HG03439 (cell line): ENCODE results near the gene FTO.

Source experiments
- ATAC-seq: cut with Tn5 transposase; IDR thresholded peaks from one replicate; pipeline ENCODE4 v1.9.1; 2021; ENCODE audit warnings: mild to moderate bottlenecking, moderate library complexity; ENCODE audit not compliant: unreplicated experiment

Gene FTO

DNA sequence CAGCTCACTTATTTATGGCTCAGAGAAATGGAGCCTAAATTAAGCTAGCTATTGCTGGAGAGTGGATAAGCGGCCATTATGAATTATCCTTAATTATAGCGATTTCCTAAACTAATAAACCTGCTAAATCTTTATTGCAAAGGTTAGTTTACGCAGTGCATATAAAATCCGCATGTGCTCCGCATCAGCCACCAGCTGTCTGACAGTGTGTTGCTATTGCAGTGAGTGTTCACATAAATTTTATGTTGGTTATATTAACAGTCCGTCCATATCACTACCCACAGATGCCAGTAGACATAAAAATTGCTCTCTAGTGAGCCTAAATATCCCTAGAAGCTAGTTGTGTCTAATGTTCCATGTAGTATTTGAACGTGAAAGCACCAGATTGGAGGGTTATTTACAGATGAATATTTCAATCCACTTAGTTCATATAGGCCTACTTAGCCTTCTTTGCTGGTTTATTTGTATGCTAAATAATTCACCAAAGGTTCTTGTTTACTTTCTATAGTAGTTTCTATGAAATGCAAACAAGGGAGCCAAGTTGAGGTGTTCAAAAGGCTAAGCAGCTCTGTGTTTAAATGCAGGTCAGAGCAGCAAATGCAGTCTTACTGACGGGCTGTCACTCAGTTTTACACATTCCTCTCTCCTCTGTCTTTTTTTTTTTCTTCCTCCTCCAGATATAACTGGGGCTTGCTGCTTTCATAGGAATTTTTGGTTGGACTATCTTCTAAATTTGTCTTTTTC is 363.5 kb downstream of the FTO start:
- ATAC-seq = no peak

- ATAC-seq = no peak
These were observed 364.3 kb downstream of the FTO start for GRCh38 chr16:54068212-54068611.

DNA sequence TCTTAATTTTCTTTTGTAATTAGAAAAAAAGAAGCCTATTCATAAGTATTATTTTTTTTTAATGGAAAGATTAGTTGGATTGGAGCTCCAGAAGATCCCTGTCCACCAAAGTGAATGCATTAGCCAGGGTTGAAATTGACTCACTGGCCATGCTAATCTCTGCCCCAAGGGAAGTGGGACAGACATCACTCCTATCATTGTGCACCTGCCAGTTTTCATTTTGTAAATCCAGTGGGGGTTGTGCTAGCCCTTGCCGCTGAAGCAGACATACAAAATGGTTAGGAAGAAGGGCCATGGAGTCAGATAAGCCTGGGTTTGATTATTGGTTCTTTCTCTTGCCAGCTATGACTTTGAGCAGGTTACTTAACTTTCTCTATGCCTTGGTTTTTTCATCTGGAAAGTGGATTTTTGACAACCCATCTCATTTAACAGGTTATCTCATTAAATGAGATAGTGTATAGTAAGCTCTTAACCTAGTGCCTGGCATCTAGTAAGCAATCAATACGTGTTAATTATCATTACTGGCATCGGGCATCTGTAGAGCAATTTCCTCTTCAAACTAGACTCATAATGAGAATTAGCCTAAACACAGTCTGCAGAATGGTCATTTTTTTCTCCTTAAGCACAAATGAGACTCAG is 365.8 kb downstream of the FTO start:
- no peak for ATAC-seq

DNA sequence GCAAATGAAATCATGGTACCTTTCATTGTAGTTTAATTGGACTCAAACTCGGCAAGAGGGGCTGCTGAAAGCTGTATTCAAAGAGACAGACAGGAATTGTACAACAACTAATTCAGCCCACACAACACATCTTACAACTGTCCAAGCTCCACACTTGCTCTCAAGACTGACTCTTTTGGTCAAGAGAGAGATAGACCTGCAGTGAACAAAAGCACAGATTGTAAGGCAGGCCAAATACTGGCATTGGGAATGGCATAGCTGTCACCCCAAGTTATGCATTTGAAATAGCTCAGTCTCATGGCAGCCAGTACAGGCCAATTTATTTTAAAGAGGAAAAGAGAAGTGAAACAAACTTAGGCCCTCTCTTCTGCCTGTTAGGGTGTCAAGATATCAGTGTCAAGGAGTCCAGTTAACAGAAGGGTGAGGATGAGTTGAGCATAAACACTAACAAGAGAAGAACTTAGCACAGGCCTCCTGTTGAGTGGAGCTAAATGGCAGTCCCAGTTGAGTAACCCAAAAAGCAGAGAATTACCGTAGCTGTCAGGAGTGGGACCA is 366.9 kb downstream of the FTO start:
- no peak for ATAC-seq

DNA sequence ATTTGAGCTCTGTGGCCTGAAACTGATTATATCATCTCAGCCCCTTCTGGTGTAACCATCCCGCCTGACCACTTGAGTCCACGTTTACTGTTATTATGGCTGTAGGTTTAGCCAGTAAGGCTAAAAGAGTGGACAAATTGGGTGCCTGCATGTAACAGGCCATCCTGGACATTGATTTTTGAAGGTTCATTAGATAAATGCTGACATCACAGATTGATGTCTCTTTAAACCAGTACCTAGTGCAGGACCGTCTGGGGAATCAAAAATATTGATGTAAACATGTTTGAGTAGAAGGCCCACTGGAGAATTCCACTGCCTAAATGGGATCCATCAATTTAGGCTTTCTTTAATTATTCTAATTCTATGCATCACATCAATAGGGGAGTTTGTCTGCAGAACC is 367.6 kb downstream of the FTO start:
- no peak for ATAC-seq

GRCh38 chr16:54072237-54072636 is 368.3 kb downstream of the FTO start:
- no peak for ATAC-seq

DNA sequence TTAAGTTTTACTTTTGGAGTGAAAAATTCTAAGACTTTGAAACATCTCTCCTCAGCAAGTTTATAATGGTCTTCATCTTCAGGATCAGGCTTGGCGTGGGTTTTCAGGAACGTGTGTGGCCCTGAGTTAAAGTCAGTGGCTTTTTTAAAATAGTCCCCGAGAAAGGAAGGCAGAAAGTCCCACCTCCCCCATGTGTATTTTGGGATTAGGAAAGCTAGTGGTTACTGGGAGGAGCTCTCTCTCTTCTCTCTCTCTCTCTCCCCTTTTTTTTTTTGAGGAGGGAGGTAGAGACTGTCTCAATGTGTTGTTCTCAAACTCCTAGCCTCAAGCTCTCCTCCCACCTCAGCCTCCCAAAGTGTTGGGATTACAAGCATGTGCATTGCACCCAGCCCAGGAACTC is 369.4 kb downstream of the FTO start:
- ATAC-seq = no peak

DNA sequence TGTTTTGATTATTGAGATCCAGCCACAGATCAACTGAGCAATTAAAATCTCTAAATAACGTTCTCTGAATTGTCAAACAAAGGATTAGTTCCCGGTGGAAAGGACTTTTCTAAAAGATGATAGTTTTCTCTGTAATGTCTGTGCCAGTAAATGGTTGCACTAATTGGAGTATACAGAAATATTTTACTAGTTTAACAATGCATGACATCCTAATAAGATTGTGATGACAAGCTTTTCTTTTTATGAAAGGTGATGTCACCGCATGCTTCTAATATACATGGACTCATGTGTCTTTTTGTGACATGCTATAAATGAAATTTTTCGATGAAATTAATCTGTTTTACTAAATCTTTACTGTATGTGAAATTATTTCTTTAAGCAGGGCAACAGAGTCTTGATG is 371.5 kb downstream of the FTO start:
- ATAC-seq = no peak

DNA sequence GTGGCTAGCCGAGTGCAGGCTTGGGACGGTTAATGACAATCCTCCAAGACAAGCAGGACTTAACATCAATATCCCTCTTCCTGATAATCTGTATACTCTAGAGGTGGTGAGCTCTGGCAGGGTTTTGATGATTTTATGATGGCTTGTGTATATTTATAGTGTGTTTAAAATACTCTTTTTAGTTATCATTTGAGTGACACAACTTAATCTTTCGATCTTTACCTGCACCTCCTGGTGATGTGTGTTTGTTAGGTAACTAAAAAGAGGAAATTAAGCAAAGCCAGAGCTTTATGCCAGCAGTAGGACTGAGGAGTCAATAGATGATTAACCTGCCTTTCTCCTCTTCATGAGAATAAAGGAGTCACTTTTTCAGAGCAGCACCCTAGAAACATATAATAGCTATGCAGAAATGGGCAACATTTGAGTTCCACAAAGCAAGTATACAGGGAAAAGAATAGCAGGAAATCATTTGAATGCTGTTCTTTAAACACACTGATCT is 372.1 kb downstream of the FTO start:
- no peak for ATAC-seq

- ATAC-seq = no peak
These were observed 373.3 kb downstream of the FTO start for GRCh38 chr16:54077050-54077821.

DNA sequence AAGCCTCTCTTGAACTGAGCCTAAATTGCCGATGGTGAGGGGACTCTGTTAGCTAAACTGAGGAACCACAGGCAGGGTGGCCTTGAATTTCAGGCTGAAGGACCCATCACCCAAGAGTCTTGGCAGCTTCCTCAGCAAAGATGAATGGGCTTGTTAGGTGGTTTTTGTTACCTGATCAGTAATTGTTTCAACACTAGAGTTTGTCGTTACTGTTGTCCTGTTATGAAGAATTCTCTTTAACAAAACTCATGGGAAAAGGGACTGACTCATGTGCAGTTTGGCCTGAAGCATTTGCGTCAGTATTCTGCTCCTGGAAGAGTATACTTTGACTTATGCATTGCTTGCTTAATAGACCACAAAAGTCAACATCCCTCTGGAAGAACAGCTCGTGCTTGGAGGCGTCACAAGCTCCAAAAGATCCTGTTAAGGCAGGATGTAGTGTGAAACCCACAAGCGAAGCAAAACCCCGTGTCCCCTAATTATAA is 376.6 kb downstream of the FTO start:
- no peak for ATAC-seq

DNA sequence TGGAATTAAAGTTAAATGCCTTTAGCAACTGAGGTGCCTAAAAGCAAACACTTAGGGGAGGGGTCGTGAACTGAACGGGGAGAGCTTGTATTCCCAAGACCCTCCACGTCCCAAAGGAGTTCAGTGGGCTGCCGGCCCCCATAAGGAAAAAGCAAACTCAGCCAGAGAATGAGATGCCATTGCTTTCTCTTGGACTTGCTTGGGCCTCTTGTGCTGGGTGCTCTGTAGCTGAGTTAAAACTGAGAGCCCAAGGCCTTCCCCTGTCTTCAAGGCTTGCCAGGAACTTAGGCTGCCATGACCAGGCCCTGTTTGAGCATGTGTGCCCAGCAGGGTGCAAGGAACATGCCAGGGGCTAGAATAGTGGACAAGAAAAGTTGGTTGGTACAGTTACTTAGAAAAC is 382.8 kb downstream of the FTO start:
- no peak for ATAC-seq

DNA sequence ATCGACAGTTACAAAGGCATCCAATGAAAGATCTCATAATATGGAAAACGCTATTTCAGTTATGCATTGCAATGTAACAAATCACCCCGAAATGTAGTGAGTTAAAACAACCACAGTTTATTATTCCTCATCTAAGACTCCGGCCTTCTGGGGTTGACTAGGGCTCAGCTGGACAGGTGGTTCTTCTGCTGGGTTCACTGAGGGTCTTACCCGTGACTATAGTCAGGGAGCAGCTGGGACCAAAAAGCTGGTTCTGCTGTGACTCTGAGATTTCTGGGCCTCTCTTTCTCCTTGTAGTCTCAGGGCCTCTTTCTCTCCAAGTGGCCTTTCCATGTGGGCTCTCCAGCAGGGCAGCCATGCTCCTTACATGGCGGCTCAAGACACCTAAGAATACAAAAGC is 386.6 kb downstream of the FTO start:
- no peak for ATAC-seq

DNA sequence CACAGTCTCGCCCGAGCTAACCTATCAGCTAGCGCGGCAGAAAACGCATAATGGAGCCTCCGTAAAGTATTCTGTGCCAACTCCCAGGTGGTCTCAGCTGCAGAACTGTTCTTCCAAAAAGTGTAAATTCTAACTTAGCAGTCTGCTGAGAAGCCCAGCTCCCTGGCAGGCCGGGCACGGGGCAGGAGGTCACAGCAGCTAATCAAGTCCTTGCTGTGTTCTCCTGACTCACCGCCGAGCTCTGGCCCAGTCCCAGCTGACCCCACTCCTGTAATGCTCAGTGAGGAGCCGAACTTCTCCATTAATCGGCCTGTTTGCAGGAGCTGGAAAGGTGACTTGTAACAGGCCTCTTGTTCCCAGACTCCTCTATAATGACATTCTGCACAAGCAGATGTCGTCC is 389.3 kb downstream of the FTO start:
- ATAC-seq = no peak

DNA sequence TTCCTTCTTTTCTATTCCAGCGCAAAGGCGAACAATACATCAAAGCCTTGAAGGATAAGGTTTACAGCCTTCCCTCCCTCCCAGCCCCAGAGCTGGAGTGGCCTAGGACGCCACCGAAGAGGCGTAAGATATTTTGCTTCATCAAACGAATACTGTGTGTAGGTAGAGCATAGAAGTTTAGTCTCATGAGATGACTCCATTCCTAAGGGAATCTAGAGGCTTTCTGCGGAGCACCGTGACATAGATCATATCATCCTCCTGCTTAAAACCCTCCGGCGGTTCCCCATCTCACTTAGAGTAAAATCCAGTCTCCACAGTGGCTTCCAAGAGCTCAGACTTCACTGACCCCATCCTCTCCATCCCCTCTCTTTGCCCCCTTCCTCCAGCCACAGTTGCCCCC is 390.7 kb downstream of the FTO start:
- no peak for ATAC-seq

DNA sequence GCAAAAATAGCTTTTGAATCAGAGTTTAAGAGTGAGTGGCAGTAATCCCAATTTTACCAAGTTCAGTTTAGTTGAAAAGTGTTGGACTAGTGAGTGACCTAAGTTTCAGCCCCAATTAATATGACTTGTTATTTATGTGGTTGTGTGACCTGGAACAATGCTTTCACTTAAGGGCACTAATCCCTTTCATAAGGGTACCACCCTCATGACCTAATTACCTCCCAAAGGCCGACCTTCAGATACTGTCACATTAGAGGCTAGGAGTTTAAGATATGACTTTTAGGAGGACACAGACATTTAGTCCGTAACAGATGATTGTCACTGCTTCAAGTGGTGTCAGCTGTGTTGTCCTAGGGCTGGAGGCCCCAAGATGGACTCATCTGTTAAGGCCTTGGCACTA is 392.7 kb downstream of the FTO start:
- no peak for ATAC-seq

DNA sequence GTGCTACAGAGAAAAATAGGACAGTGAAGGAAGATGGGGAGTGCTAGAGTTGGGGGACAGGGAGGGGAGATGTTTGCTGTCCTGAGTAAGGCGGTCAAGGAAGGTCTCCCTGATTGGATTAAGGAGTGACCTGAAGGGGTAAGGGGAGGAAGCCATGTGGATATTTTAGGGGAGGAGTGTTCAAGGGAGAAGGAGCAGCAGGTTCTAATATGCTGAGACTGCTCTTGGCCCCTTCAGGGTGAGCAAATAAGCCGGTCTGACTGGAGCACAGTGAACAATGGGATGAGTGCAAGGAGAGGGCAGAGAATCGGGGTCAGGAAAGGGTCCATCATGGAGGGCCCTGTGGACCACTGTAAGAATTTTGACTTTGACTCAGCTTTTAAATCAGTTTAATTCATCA is 393.8 kb downstream of the FTO start:
- ATAC-seq = no peak

- no peak for ATAC-seq
These were observed 394.3 kb downstream of the FTO start for GRCh38 chr16:54098247-54098646.

DNA sequence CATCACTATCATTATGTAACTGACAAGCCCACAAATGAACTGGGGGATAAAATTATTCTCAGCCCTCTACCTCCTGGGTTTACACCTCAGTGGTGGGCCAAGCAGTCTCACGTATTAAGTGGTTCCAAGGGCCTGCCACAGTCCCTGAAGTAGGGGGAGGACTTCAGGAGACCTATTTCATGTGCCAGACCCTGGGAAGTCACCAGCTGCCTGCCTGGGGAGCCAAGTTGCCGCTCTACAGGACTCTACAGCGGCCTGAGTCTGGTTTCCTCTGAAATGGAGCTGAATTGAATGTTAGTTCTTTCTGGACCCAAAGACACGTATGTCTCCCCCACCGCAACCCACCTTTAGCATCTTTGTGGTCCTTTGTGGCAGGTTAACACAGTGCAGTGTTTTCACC is 395.7 kb downstream of the FTO start:
- no peak for ATAC-seq

GRCh38 chr16:54102888-54103866 is 399.2 kb downstream of the FTO start:
- no peak for ATAC-seq
